ENCODE results near the gene ARTN. TPM values are rescaled to one million over a fixed set of nuclear protein-coding genes. Genes with fewer than 3 reads are reported as not detected.
A peak's percentile ranks its signal among the peaks of the same experiment; 100 is the strongest.

The ARTN gene
- polyA plus RNA-seq, 3 donors, result 0.15 TPM; not detected in 2

GRCh38 chr1:43979528-43980254 is 46.1 kb downstream of the ARTN start:
- Histone ChIP-seq H3K4me1 (ENCODE audit: control insufficient read depth in 1 of 2, insufficient read depth in 2 of 2, low read length in 2 of 2) (peaks cover 49 to 64% of the 10 kb centered on the region in 2 donors), H3K27ac (ENCODE audit: low read depth in 1 of 2, low read length in 2 of 2) (no peak overlapping the region), H3K9me3 (replicated peaks in 1 of 2; ENCODE audit: control insufficient read depth in 1 of 2, insufficient read depth in 1 of 2, low read length in 2 of 2) (no peaks in the 10 kb centered on the region), H4K20me1 (ENCODE audit: insufficient read depth, low read length) (peaks cover 45% of the 10 kb centered on the region), H3K4me2 (replicated peaks; ENCODE audit: extremely low read depth, low read length, poor library complexity, severe bottlenecking) (peak overlapping the region; percentile 79), H2AFZ (ENCODE audit: insufficient read depth, low read depth, low read length, poor library complexity, severe bottlenecking) (peak overlapping the region; percentile 14), H3K79me2 (ENCODE audit: insufficient read depth, low read length) (peaks cover 35% of the 10 kb centered on the region), H3K9ac (ENCODE audit: insufficient read depth, low read length, poor library complexity, severe bottlenecking) (peak overlapping the region; percentile 27), H3K27me3 (ENCODE audit: control insufficient read depth in 2 of 2, insufficient read depth in 2 of 2, low read length in 2 of 2) (no peaks in the 10 kb centered on the region), H3K4me3 (replicated peaks in 1 of 3; ENCODE audit: low read depth in 2 of 3, low read length in 3 of 3) (peak overlapping the region in 2 of 3 experiments; percentile 9 to 68), H3K36me3 (replicated peaks in 1 of 2; ENCODE audit: control insufficient read depth in 1 of 2, insufficient read depth in 2 of 2, low read length in 2 of 2) (peaks cover 19 to 25% of the 10 kb centered on the region in 2 donors)
- H3K27me3 Mint-ChIP-seq (ENCODE audit: low read depth in 3 of 3), result peaks cover 4 to 6% (median 4%) of the 10 kb centered on the region in 3 donors
- H3K9me3 Mint-ChIP-seq, result peaks cover 0 to 2% (median 0%) of the 10 kb centered on the region in 7 donors
- TF ChIP-seq CTCF (IDR thresholded peaks at IDR 0.05), result no peak
- H3K36me3 Mint-ChIP-seq, result peaks cover 31 to 32% of the 10 kb centered on the region in 2 donors
- H3K4me3 Mint-ChIP-seq, result peak overlapping the region; percentile 84 to 87
- peaks cover 62% of the 10 kb centered on the region for H3K4me1 Mint-ChIP-seq
- peak in 1 of 3 donors; percentile 29 for DNase-seq
- intact Hi-C loops (cut with micrococcal nuclease), result loop anchor here in 1 of 2 donors (10.0 kb wide), 2 partner anchors 325 to 375 kb away; partner anchors contain the start of genes ERI3 and KDM4A
- WGBS (ENCODE audit: insufficient coverage), result 6% methylated on average over 28 of the region's 45 CpGs
- H3K27ac Mint-ChIP-seq, result peak overlapping the region in 3 of 7 donors; percentile 15 to 37 (median 25)

DNA sequence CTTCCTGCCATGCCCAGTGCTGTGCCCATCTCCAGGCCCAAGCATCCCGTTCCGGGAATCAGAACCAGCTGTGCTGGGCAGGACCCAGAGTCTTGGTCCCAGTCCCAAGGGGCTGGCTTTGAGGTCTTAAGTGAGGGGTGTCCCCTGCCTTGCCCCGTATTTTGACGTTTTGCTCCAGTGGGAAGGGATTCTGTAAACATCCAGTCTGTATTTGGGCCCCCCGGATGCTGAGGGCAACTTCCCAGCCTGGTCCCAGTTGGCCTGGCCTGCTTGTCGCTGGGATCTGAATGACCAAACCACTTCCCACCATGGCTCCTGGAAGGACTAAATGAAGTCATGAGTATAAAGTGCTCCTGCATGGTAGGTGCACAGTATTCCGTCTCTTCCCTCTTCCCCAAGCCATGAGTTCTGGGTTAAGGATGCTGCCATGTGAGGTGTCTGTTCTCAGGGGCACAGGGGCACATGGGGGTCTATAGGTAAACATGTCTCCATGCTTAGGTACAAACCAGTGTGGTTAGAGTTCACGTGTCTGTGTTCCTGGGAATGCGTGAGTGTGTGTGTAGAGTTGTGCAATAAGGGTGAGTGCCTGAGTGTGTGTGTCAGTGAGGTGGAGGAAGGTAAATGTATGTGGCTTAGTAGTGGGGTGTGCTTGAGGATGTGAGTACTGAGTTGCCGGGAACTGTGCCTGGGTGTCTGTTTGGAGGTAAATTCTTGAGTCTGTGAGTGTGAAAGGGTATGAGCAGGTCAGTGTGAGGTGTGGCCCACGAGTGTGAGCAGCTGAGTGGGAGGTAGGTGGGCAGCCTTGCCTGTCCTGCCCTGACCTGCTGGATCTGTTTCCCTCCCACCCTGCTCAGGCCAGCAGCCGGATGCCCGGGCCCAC is 46.9 kb downstream of the ARTN start:
- intact Hi-C loops (cut with micrococcal nuclease), result no loop called here
- Histone ChIP-seq H3K4me2 (replicated peaks; ENCODE audit: extremely low read depth, low read length, poor library complexity, severe bottlenecking) (peak overlapping the region; percentile 79), H3K4me1 (ENCODE audit: control insufficient read depth in 1 of 2, insufficient read depth in 2 of 2, low read length in 2 of 2) (peaks cover 49 to 64% of the 10 kb centered on the region in 2 donors), H2AFZ (ENCODE audit: insufficient read depth, low read depth, low read length, poor library complexity, severe bottlenecking) (no peak overlapping the region), H4K20me1 (ENCODE audit: insufficient read depth, low read length) (peaks cover 38% of the 10 kb centered on the region), H3K79me2 (ENCODE audit: insufficient read depth, low read length) (peaks cover 28% of the 10 kb centered on the region), H3K27me3 (ENCODE audit: control insufficient read depth in 2 of 2, insufficient read depth in 2 of 2, low read length in 2 of 2) (no peaks in the 10 kb centered on the region), H3K4me3 (replicated peaks in 1 of 3; ENCODE audit: low read depth in 2 of 3, low read length in 3 of 3) (peak overlapping the region in 1 of 3 experiments; percentile 68), H3K9ac (ENCODE audit: insufficient read depth, low read length, poor library complexity, severe bottlenecking) (no peak overlapping the region), H3K36me3 (replicated peaks in 1 of 2; ENCODE audit: control insufficient read depth in 1 of 2, insufficient read depth in 2 of 2, low read length in 2 of 2) (peaks cover 19 to 25% of the 10 kb centered on the region in 2 donors), H3K9me3 (replicated peaks in 1 of 2; ENCODE audit: control insufficient read depth in 1 of 2, insufficient read depth in 1 of 2, low read length in 2 of 2) (no peaks in the 10 kb centered on the region), H3K27ac (ENCODE audit: low read depth in 1 of 2, low read length in 2 of 2) (no peak overlapping the region)
- 74% methylated on average over 10 of the region's 13 CpGs for WGBS (ENCODE audit: insufficient coverage)
- H3K4me3 Mint-ChIP-seq, result peak overlapping the region; percentile 84 to 87
- H3K27ac Mint-ChIP-seq, result peak overlapping the region in 5 of 7 donors; percentile 2 to 37 (median 9)
- peak in 1 of 3 donors; percentile 36 for DNase-seq
- peaks cover 0 to 2% (median 0%) of the 10 kb centered on the region in 7 donors for H3K9me3 Mint-ChIP-seq
- H3K27me3 Mint-ChIP-seq (ENCODE audit: low read depth in 3 of 3), result peaks cover 4 to 6% (median 4%) of the 10 kb centered on the region in 3 donors
- peaks cover 30 to 31% of the 10 kb centered on the region in 2 donors for H3K36me3 Mint-ChIP-seq
- H3K4me1 Mint-ChIP-seq, result peaks cover 62% of the 10 kb centered on the region
- TF ChIP-seq CTCF (IDR thresholded peaks at IDR 0.05), result no peak

Measured in CD14-positive monocyte (primary cell).